GM13977 (cell line): ENCODE data around the gene UMOD.
"Not testable (repeated sequence)": the region's sequence is repeated elsewhere in the genome, so short reads cannot be mapped to it uniquely, and the experiment has no call there.

Source experiments
- DNase-seq: peaks from one replicate; pipeline ENCODE4 v3.0.0; 2012; ENCODE audit warnings: low spot score
- in situ Hi-C: fragments of 300-500 bp; cut with MboI; formaldehyde crosslinking; loops from one replicate; pipeline ENCODE4 v1.12.0; 2022; ENCODE audit warnings: low sequenced_read_pairs, low pct_unique_long_range_greater_than_20kb, mixed read lengths, inconsistent platforms; ENCODE audit not compliant: unreplicated experiment
- TF ChIP-seq, protein P1 (sequence below): IDR thresholded peaks from 2 replicates; pipeline ENCODE4 v1.5.1; 2012; ENCODE audit warnings: mild to moderate bottlenecking, control low read depth; ENCODE audit not compliant: insufficient read depth; ENCODE audit errors: extremely low read depth, missing control alignments

Gene UMOD

GRCh38 chr16:20326321-20326720 lies 26.2 kb downstream of the UMOD start:
- no peak for DNase-seq
- in situ Hi-C loops, result no loop called here
- TF ChIP-seq, protein P1, sequence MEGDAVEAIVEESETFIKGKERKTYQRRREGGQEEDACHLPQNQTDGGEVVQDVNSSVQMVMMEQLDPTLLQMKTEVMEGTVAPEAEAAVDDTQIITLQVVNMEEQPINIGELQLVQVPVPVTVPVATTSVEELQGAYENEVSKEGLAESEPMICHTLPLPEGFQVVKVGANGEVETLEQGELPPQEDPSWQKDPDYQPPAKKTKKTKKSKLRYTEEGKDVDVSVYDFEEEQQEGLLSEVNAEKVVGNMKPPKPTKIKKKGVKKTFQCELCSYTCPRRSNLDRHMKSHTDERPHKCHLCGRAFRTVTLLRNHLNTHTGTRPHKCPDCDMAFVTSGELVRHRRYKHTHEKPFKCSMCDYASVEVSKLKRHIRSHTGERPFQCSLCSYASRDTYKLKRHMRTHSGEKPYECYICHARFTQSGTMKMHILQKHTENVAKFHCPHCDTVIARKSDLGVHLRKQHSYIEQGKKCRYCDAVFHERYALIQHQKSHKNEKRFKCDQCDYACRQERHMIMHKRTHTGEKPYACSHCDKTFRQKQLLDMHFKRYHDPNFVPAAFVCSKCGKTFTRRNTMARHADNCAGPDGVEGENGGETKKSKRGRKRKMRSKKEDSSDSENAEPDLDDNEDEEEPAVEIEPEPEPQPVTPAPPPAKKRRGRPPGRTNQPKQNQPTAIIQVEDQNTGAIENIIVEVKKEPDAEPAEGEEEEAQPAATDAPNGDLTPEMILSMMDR, result no peak

DNA sequence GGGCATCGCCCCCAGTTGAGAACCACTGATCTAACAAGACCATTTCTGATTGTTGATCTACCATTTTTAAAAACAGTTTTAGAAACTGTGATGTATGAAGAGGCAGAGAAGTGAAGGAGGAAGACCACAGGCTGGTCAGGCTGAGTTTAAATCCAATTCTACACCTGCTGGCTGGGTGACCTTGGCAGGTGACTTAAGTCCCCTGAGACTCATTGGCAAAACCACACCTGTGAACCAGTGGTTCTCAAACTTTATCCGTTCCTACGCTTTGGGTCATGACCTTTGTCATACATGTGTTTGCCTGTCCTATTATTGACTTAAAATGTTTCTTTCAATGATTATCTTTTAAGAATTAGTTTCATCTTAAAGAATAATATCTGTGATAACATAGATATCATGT lies 27.5 kb downstream of the UMOD start:
- DNase-seq, result no peak
- TF ChIP-seq, protein P1, result no peak
- in situ Hi-C loops, result no loop called here

DNA sequence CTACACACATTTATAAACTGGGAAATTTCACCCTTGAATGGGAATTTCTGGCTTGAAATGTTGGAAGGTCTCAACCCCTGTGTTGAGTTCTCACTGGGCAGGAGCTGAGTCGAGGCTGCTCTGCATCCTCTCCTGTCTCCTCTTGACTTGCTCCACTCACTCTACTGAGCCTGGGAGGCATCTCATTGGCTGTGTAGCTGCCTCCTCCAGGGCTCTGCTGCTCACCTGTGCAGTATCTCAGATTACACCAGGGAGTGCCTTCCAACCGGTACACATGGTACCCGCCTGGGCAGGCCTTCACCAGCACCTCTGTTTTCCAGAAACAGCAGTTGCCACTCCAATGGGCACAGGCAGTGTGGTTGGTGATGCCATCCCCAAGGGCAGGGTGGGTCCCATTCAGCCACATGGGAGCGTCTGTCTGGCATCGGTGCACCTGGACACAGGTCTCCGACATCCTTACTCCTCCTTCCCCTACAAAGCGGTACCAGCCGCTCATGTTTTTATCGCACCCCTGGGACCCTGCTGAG lies 28.9 kb downstream of the UMOD start:
- TF ChIP-seq, protein P1, result no peak
- no peak for DNase-seq
- in situ Hi-C loops, result no loop called here

DNA sequence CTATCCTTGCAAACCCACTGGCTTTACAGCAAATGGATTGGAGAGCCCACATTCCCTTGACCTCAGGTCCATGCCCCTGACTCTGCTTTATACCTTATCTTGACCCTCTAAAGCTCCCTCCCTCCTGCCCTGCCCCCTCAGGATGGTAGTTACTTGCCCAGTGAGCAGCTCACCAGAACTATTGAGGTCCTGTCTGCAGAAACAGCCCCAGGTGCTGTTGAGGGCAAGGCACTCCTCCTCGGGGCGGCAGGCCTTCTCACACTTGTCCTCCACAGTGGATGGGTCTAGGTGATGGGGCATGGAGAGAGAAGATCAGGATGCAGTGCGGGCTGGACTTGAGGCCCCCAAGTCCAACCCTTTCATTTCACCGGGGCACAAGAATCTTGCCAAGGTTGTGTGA lies 29.8 kb downstream of the UMOD start:
- DNase-seq, result no peak
- TF ChIP-seq, protein P1, result no peak
- in situ Hi-C loops, result no loop called here

DNA sequence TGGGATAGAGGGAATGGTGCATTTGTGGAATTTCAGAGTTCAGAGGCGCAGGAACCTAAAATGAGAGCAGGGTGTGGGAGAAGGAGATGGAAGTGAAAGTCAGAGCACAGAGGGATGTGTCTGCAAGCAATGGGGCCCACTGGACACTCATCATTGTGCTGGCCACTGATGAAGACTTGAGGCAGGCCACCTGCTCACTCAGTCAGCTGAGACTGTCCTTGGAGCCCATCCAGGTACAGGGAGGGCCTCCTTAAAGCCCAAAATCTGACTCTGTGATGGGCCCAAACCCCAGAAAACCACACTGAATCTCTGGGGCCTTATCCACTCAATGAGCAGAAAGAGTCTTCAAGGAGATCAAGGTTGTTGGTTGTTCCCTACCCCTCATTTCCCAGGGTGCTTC lies 30.8 kb downstream of the UMOD start:
- DNase-seq, result no peak
- in situ Hi-C loops, result no loop called here
- TF ChIP-seq, protein P1, result no peak

GRCh38 chr16:20321051-20321450 lies 31.5 kb downstream of the UMOD start:
- DNase-seq, in situ Hi-C loops: not testable (repeated sequence)

DNA sequence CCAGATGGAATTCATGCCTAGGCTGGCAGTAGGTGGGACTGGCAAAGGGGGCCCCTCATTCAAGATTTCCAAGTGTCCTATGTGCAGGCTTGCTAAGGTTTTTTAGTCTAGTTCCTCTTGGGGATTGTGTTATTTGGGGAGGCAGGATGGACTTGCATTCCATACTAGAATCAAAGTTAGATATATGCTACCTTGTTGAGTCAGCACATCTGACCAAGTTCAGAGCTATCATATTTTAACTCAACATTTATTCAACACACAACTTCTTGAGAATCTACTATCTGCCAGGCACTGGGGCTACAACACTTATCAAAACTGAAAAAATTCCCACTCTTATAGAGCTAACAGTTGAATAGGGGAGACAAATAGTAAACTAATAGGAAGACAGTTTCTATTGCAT lies 31.9 kb downstream of the UMOD start:
- DNase-seq, result no peak
- TF ChIP-seq, protein P1, result no peak
- in situ Hi-C loops, result no loop called here
